ENCODE results near the gene VPS45. TPM values are rescaled to one million over a fixed set of nuclear protein-coding genes. Genes with fewer than 3 reads are reported as not detected.

VPS45 gene
- total and polyA plus RNA-seq, 4 donors = 7.7 to 24.2 (median 14.1) TPM

DNA sequence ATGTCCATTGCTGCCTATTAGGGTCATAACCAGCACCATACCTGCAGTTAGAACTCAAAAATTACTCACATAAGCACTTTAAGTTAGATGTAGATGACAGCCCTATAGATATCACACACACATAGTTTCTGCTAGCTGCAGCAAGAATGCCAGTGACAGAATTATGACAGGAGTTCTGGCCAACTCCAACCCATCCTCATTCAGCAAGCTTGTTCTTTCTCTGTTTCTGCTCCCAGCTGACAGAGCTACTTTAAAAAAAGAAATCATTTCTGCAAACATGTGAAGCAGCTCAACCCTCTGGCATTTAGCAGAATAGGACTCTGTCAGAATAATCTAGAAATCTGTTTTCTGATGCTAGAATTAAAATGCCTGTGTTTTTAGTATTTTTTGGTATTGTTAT is 33.2 kb upstream of the VPS45 start:
- Histone ChIP-seq H3K4me1 (ENCODE audit: control insufficient read depth in 4 of 4, insufficient read depth in 4 of 4, low read length in 3 of 4) (no peaks in the 10 kb centered on the region), H3K4me3 (ENCODE audit: low read depth in 1 of 3, low read length in 3 of 3) (no peak overlapping the region), H3K9me3 (ENCODE audit: control insufficient read depth in 4 of 4, low read length in 3 of 4) (no peaks in the 10 kb centered on the region), H3K27me3 (ENCODE audit: control insufficient read depth in 4 of 4, insufficient read depth in 4 of 4, low read length in 3 of 4) (no peaks in the 10 kb centered on the region), H3K9ac (ENCODE audit: low read depth in 1 of 2, low read length in 2 of 2) (no peak overlapping the region), H3K36me3 (ENCODE audit: control insufficient read depth in 4 of 4, insufficient read depth in 3 of 4, low read depth in 1 of 4, low read length in 3 of 4) (no peaks in the 10 kb centered on the region), H3K27ac (ENCODE audit: low read depth in 1 of 2, low read length in 2 of 2) (no peak overlapping the region)
- no peak for DNase-seq (ENCODE audit: low spot score)
- TF ChIP-seq YY1 (IDR thresholded peaks at IDR 0.05) = no peak
- TF ChIP-seq RAD21 (IDR thresholded peaks at IDR 0.05) = no peak
- TF ChIP-seq, protein P1, sequence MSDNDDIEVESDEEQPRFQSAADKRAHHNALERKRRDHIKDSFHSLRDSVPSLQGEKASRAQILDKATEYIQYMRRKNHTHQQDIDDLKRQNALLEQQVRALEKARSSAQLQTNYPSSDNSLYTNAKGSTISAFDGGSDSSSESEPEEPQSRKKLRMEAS (IDR thresholded peaks at IDR 0.05) = no peak
- TF ChIP-seq RXRA (IDR thresholded peaks at IDR 0.05) = no peak
- TF ChIP-seq EGR1 (IDR thresholded peaks at IDR 0.05; ENCODE audit: low read depth in 2 of 2) = no peak
- no peak for TF ChIP-seq TAF1 (conservative IDR thresholded peaks at IDR 0.05)
- TF ChIP-seq SP1 (IDR thresholded peaks at IDR 0.05) = no peak
- TF ChIP-seq NR2F2 (IDR thresholded peaks at IDR 0.05) = no peak
- TF ChIP-seq, protein P2, sequence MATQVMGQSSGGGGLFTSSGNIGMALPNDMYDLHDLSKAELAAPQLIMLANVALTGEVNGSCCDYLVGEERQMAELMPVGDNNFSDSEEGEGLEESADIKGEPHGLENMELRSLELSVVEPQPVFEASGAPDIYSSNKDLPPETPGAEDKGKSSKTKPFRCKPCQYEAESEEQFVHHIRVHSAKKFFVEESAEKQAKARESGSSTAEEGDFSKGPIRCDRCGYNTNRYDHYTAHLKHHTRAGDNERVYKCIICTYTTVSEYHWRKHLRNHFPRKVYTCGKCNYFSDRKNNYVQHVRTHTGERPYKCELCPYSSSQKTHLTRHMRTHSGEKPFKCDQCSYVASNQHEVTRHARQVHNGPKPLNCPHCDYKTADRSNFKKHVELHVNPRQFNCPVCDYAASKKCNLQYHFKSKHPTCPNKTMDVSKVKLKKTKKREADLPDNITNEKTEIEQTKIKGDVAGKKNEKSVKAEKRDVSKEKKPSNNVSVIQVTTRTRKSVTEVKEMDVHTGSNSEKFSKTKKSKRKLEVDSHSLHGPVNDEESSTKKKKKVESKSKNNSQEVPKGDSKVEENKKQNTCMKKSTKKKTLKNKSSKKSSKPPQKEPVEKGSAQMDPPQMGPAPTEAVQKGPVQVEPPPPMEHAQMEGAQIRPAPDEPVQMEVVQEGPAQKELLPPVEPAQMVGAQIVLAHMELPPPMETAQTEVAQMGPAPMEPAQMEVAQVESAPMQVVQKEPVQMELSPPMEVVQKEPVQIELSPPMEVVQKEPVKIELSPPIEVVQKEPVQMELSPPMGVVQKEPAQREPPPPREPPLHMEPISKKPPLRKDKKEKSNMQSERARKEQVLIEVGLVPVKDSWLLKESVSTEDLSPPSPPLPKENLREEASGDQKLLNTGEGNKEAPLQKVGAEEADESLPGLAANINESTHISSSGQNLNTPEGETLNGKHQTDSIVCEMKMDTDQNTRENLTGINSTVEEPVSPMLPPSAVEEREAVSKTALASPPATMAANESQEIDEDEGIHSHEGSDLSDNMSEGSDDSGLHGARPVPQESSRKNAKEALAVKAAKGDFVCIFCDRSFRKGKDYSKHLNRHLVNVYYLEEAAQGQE (IDR thresholded peaks at IDR 0.05) = no peak
- TF ChIP-seq, protein P3, sequence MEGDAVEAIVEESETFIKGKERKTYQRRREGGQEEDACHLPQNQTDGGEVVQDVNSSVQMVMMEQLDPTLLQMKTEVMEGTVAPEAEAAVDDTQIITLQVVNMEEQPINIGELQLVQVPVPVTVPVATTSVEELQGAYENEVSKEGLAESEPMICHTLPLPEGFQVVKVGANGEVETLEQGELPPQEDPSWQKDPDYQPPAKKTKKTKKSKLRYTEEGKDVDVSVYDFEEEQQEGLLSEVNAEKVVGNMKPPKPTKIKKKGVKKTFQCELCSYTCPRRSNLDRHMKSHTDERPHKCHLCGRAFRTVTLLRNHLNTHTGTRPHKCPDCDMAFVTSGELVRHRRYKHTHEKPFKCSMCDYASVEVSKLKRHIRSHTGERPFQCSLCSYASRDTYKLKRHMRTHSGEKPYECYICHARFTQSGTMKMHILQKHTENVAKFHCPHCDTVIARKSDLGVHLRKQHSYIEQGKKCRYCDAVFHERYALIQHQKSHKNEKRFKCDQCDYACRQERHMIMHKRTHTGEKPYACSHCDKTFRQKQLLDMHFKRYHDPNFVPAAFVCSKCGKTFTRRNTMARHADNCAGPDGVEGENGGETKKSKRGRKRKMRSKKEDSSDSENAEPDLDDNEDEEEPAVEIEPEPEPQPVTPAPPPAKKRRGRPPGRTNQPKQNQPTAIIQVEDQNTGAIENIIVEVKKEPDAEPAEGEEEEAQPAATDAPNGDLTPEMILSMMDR (IDR thresholded peaks at IDR 0.05; ENCODE audit: low read depth, low read length, missing input control) = no peak
- TF ChIP-seq HNF4G (IDR thresholded peaks at IDR 0.05) = no peak
- TF ChIP-seq HNF4A (conservative IDR thresholded peaks at IDR 0.05) = no peak
- TF ChIP-seq, protein P4, sequence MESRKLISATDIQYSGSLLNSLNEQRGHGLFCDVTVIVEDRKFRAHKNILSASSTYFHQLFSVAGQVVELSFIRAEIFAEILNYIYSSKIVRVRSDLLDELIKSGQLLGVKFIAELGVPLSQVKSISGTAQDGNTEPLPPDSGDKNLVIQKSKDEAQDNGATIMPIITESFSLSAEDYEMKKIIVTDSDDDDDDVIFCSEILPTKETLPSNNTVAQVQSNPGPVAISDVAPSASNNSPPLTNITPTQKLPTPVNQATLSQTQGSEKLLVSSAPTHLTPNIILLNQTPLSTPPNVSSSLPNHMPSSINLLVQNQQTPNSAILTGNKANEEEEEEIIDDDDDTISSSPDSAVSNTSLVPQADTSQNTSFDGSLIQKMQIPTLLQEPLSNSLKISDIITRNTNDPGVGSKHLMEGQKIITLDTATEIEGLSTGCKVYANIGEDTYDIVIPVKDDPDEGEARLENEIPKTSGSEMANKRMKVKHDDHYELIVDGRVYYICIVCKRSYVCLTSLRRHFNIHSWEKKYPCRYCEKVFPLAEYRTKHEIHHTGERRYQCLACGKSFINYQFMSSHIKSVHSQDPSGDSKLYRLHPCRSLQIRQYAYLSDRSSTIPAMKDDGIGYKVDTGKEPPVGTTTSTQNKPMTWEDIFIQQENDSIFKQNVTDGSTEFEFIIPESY (IDR thresholded peaks at IDR 0.05) = no peak
- TF ChIP-seq FOXA1 (IDR thresholded peaks at IDR 0.05) = no peak
- no peak for TF ChIP-seq JUND (IDR thresholded peaks at IDR 0.05)
- TF ChIP-seq FOXA2 (IDR thresholded peaks at IDR 0.05) = no peak
- TF ChIP-seq, protein P5, sequence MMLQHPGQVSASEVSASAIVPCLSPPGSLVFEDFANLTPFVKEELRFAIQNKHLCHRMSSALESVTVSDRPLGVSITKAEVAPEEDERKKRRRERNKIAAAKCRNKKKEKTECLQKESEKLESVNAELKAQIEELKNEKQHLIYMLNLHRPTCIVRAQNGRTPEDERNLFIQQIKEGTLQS (IDR thresholded peaks at IDR 0.05) = no peak

DNA sequence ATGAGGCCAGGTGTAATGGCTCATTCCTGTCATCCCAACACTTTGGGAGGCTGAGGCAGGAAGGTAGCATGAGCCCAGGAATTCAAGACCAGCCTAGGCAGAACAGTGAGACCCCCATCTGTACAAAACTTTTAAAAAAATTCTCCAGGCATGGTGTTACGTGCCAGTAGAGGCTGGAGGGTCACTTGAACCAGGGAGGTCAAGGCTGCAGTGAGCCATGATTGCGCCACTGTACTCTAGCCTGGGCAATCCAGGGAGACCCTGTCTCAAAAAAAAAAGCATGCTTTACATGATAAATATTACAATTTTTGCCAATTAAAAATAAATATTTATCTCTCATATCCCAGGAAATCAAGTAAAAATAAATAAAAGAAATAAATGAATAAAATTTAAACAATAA is 17.6 kb upstream of the VPS45 start:
- Histone ChIP-seq H3K9me3 (ENCODE audit: control insufficient read depth in 4 of 4, low read length in 3 of 4) (no peaks in the 10 kb centered on the region), H3K4me3 (ENCODE audit: low read depth in 1 of 3, low read length in 3 of 3) (no peak overlapping the region), H3K4me1 (ENCODE audit: control insufficient read depth in 4 of 4, insufficient read depth in 4 of 4, low read length in 3 of 4) (peaks cover 0 to 8% (median 3%) of the 10 kb centered on the region in 4 donors), H3K9ac (ENCODE audit: low read depth in 1 of 2, low read length in 2 of 2) (no peak overlapping the region), H3K36me3 (ENCODE audit: control insufficient read depth in 4 of 4, insufficient read depth in 3 of 4, low read depth in 1 of 4, low read length in 3 of 4) (no peaks in the 10 kb centered on the region), H3K27me3 (ENCODE audit: control insufficient read depth in 4 of 4, insufficient read depth in 4 of 4, low read length in 3 of 4) (no peaks in the 10 kb centered on the region), H3K27ac (ENCODE audit: low read depth in 1 of 2, low read length in 2 of 2) (no peak overlapping the region)
- no peak for TF ChIP-seq RAD21 (IDR thresholded peaks at IDR 0.05)
- 81% methylated on average over 2 of the region's 2 CpGs for WGBS
- no peak for DNase-seq (ENCODE audit: low spot score)
